SJSA1 (cell line): ENCODE results near the gene PIK3IP1. TPM values are rescaled to one million over a fixed set of nuclear protein-coding genes. Genes with fewer than 3 reads are reported as not detected.
"Not testable (repeated sequence)": the region's sequence is repeated elsewhere in the genome, so short reads cannot be mapped to it uniquely, and the experiment has no call there.

Source experiments
- DNase-seq, 2 experiments: peaks; one replicate each; pipeline ENCODE4 v3.0.0-alpha.2; 2015 to 2020; ENCODE audit warnings: low spot score in 2 of 2, low read depth in 1 of 2
- H3K27ac ChIP-seq: fragments of 250-450 bp; sonication (Bioruptor Pico); 2 replicates; pipeline ENCODE4 v1.5.1; 2020; ENCODE audit warnings: mild to moderate bottlenecking, moderate library complexity
- H3K27me3 ChIP-seq: fragments of 250-450 bp; sonication (Bioruptor Pico); replicated peaks from 2 replicates; pipeline ENCODE4 v1.5.1; 2020; ENCODE audit warnings: mild to moderate bottlenecking, moderate library complexity
- H3K36me3 ChIP-seq: fragments of 250-450 bp; sonication (Bioruptor Pico); 2 replicates; pipeline ENCODE4 v1.5.1; 2020; ENCODE audit warnings: mild to moderate bottlenecking
- H3K4me1 ChIP-seq: fragments of 250-450 bp; sonication (Bioruptor Pico); replicated peaks from 2 replicates; pipeline ENCODE4 v1.6.1; 2021; ENCODE audit warnings: mild to moderate bottlenecking
- H3K4me3 ChIP-seq: fragments of 250-450 bp; sonication (Bioruptor Pico); 2 replicates; pipeline ENCODE4 v1.5.1; 2020; ENCODE audit warnings: mild to moderate bottlenecking
- H3K9me3 ChIP-seq: fragments of 250-450 bp; sonication (Bioruptor Pico); replicated peaks from 2 replicates; pipeline ENCODE4 v1.5.1; 2020; ENCODE audit warnings: mild to moderate bottlenecking
- total RNA-seq: library from RNA; depleted of rRNA; stranded (reverse); fragments of >200 nt; shearing (Covaris generic); gene quantifications from 2 replicates; pipeline ENCODE4 v1.2.3, GENCODE V29; 2014

Gene PIK3IP1
- total RNA-seq, 1 experiment from 2014 or later = 1.3 TPM

DNA sequence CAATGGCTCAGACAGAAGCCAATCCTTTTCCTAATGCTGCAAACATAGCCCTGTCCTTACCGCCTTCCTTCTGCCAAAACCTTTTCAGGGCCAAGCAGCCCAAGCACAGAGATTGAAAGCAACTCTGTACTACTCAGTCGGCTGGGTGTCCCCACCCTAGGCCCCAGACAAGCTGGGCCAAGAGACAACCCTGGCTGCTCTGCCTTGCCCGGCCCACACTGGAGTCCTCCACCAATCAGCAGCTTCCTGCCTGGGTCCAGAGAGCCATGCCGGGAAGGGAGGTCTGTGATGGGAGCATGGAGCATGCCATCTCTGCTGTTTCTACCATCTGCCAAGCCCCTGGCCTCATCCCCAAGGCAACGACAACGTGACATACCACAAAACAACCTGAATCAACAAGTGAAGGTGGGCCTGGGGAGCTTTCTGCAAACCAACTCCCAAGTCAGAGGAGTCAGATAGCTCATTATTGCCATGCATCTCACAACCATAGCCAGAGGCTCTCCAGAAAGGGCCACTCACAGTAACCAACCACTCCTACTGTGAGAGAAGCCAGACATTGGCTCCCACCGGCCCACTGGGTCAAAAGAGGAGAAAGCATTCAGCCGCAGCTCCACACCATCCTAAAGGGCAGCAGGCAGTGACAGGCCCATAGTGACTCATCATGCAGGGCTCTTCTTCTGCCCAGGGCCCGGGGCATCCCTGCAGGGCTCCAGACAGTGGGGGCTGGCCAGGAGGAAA, 35.7 kb upstream of the PIK3IP1 start:
- H3K9me3 ChIP-seq = no peaks in the 10 kb centered on the region
- no peak overlapping the region for H3K27ac ChIP-seq
- H3K27me3 ChIP-seq = no peaks in the 10 kb centered on the region
- no peaks in the 10 kb centered on the region for H3K4me1 ChIP-seq
- H3K4me3 ChIP-seq = no peak overlapping the region
- no peak for DNase-seq
- H3K36me3 ChIP-seq = peaks cover 61% of the 10 kb centered on the region

DNA sequence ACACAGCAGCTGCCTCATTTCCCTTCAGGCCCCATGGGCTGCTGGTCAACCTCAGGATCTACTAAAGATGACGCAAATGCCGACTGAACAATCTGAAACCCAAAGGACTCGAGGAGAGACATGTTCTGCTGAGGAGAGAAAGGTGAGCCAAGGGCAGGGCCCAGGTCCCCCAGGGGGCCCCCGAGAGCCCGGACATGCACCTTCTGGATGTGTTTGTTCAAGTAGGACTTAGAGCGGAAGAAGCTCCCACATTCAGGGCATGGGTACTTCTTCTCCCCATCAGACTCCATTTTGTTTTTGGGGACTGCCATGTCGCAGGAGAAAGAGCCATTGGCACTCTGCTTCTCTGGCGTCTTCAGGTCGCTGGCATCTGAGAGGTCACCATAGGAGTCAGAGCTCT, 34.6 kb upstream of the PIK3IP1 start:
- peaks cover 51% of the 10 kb centered on the region for H3K36me3 ChIP-seq
- H3K9me3 ChIP-seq = no peaks in the 10 kb centered on the region
- no peak overlapping the region for H3K4me3 ChIP-seq
- DNase-seq = no peak
- H3K27ac ChIP-seq = no peak overlapping the region
- H3K27me3 ChIP-seq = no peaks in the 10 kb centered on the region
- H3K4me1 ChIP-seq = no peaks in the 10 kb centered on the region

DNA sequence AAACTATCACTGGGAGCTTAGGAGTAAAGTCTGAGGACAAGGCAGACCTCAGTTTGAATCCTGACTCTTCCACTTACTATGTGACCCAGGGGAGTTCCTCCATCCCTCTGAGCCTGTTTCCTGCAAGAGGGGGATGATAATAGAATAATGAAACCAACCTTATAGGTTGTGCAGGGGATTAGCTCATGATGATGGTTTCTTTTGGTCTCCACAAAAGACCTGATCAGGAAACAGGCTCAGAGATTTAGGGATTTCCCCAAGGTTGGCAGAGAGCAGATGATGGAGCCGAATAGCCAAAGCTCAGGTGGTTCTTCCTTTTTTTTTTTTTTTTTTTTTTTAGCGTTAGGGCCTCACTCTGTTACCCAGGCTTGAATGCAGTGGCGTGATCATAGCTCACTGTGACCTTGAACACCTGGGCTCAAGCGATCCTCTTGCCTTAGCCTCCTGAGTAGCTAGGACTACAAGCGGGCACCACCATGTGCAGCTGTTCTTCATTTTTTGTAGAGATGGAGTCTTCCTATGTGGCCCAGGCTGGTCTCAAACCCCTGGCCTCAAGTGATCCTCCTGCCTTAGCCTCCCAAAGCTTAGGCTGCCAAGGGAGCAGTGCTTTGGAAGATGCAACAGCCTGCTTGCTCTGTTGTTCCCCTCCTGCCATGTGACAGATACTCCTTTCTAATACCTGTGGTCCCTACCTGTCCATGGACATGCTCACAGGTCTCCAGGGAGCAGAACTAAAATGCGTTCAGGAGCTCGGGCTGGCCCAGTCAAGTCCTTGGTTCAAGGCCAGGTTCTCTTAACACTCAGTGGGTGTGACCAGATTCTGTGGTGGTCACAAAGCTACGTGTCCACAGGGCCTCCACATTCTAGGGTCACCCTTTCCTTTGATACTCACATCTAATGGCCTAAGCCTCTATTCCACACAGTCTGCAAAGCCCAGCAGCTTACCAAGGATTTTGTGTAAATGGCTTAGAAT, 31.6 kb upstream of the PIK3IP1 start:
- H3K4me1 ChIP-seq = no peaks in the 10 kb centered on the region
- no peak overlapping the region for H3K27ac ChIP-seq
- DNase-seq = no peak
- H3K4me3 ChIP-seq = no peak overlapping the region
- H3K9me3 ChIP-seq = no peaks in the 10 kb centered on the region
- peaks cover 30% of the 10 kb centered on the region for H3K36me3 ChIP-seq
- no peaks in the 10 kb centered on the region for H3K27me3 ChIP-seq

DNA sequence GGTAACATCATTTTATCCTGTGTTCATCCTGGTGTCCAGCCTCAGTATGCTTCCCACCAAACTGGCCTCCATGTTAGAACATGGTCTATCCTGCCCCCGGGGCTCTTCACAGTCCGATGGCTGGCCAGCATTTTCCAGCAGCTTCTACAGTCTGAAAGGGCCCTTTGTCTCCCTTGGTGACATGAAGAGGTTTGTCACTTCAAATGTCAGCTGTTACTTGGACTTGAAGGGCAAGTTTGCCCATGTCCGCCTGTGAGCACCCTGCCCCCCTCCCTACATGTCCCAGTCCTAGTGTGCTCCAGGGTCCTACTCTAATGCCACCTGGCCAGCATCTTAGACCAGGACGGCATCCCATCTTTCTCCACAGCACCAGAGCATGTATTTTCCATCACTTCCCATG, 29.1 kb upstream of the PIK3IP1 start:
- Histone ChIP-seq H3K36me3 (peaks cover 16% of the 10 kb centered on the region), H3K4me1 (no peaks in the 10 kb centered on the region), H3K9me3 (no peaks in the 10 kb centered on the region), H3K27me3 (no peaks in the 10 kb centered on the region), H3K4me3 (no peak overlapping the region), H3K27ac (no peak overlapping the region)
- no peak for DNase-seq

DNA sequence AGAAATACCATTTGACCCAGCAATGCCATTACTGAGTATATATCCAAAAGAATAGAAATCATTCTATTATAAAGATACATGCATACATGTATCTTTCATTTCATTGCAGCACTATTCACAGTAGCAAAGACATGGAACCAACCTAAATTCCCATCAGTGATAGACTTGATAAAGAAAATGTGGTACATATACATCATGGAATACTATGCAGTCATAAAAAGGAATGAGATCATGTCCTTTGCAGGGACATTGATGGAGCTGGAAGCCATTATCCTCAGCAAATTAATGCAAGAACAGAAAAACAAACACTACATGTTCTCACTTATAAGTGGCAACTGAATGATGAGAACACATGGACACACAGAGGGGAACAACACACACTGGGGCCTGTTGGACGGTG, 21.9 kb upstream of the PIK3IP1 start:
- H3K4me3 ChIP-seq, H3K4me1 ChIP-seq, DNase-seq, H3K9me3 ChIP-seq, H3K27me3 ChIP-seq, H3K36me3 ChIP-seq, H3K27ac ChIP-seq: not testable (repeated sequence)

DNA sequence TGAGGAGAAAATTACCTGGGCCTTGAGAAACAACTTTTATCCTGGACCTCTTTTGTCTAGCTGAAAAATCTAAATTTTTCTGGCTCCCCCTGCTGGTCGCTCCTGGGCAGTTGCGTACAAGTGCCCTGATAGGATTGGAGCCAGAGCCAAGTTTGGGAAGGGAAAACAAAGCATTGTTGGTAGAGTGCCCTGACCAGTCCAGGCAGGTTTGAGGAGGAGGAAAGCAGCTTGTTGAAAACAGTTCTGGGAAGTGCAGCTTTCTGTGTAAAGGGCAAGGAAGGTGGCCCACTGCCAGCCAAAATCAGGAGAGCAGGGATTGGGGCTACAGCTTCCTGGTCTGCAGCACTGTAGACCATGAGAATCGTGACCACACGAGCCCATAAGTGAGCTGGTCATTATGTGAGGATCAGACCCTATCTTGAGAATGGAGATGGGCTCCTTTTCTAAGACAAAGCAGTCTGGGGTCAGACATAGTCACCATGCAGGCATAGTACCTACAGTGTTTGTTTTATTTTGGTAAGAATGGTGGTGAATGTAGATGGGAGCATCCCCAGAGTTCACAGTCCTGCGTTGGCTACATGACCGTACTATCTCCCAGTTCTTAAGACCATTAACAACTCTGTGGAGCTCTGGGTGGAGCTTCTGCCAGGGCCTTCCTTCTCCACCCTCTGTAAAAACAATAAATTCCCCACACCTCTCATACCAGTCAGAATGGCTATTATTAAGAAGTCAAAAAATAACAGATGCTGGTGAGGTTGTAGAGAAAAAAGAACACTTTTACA, 21.3 kb upstream of the PIK3IP1 start:
- DNase-seq = peak; percentile 42 to 56

DNA sequence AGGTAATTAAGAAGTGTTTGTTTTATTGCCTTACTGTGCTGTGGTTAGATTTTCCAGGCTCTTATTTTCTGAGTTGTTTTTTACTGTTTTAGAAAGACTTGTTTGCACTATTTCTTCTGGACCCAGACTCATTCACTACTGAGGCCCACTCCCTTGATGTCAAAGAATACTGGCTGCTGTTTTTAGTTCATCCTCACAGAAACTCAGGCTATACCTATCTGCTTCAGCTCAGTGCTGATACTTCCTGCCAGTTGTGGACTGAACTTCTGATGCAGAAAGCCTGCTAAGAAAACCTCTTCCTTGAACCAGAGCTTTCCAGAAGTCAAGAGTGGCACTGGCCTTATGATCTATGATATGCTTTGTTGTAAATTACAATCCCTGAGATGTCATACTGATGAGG, 15.9 kb upstream of the PIK3IP1 start:
- Histone ChIP-seq H3K27ac (no peak overlapping the region), H3K4me1 (no peaks in the 10 kb centered on the region), H3K4me3 (no peak overlapping the region), H3K9me3 (no peaks in the 10 kb centered on the region), H3K36me3 (no peaks in the 10 kb centered on the region), H3K27me3 (no peaks in the 10 kb centered on the region)
- no peak for DNase-seq

More for the DNA sequence above, 21.3 kb upstream of the PIK3IP1 start:
- Histone ChIP-seq H3K27ac (no peak overlapping the region), H3K9me3 (peaks cover 3% of the 10 kb centered on the region; the same call in 1 of the 2 replicates), H3K4me3 (no peak overlapping the region), H3K4me1 (no peaks in the 10 kb centered on the region; the same call in 1 of the 2 replicates), H3K36me3 (no peaks in the 10 kb centered on the region), H3K27me3 (no peaks in the 10 kb centered on the region)

DNA sequence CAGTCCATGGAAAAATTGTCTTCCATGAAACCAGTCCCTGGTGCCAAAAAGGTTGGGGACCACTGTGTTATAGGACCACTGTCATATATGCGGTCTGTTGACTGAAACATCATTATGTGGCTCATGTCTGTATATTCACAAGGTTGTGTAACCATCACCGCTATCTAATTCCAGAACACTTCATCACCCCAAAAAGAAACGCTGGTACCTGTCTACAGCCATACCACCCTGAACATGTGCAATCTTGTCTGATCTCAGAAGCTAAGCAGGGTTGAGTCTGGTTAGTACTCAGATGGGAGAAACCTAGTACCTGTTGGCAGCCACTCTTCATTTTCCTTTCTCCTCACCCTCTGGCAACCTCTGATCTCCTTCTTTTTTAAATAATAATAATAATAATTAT, 12.9 kb upstream of the PIK3IP1 start:
- Histone ChIP-seq H3K4me1 (no peaks in the 10 kb centered on the region), H3K27me3 (peaks cover 9% of the 10 kb centered on the region), H3K9me3 (no peaks in the 10 kb centered on the region), H3K4me3 (no peak overlapping the region), H3K36me3 (no peaks in the 10 kb centered on the region), H3K27ac (no peak overlapping the region)
- DNase-seq = no peak

DNA sequence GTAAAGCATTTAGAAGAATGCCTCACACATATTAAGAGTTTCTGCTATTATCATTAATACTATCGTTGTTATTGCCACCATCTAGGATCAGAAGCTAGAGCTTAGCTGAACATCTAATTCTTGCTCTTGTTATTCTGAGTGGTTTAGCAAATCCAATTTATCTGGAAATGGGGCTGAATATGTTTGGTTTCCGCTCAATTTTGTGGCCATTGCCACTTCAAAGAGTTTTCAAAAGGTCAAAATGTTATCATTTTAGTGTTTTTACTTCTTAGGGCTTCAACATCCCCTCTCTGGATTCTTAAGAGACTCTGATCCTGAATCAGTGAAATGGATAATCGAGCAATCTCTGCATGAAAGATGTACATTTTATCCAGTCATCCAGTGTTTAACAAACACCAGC, 10.2 kb upstream of the PIK3IP1 start:
- no peak for DNase-seq
- H3K4me1 ChIP-seq = no peaks in the 10 kb centered on the region
- H3K27ac ChIP-seq = no peak overlapping the region
- no peaks in the 10 kb centered on the region for H3K9me3 ChIP-seq
- no peak overlapping the region for H3K4me3 ChIP-seq
- H3K36me3 ChIP-seq = no peaks in the 10 kb centered on the region
- peaks cover 9% of the 10 kb centered on the region for H3K27me3 ChIP-seq

DNA sequence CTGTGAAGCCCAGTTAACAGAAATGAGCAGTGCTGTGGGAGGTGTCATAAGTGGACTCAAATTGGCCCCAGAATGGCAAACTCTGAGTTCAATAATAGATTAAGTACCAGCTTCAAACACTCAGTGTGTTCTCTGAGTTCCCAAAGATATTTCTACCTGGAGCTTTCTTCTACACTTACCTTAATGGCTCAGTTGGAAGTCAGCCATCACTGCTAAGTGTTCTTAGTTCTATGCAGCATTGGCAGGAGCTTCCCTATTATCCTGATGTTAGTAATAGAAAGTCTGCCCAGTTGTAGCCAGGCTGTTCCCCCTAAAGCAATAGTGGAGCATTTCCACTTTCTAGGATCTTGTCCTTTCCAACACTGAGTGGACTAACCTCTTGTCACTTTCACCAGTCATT, 9.7 kb upstream of the PIK3IP1 start:
- Histone ChIP-seq H3K4me3 (no peak overlapping the region), H3K4me1 (no peaks in the 10 kb centered on the region), H3K27ac (no peak overlapping the region), H3K36me3 (no peaks in the 10 kb centered on the region), H3K9me3 (no peaks in the 10 kb centered on the region), H3K27me3 (peaks cover 9% of the 10 kb centered on the region)
- no peak for DNase-seq

DNA sequence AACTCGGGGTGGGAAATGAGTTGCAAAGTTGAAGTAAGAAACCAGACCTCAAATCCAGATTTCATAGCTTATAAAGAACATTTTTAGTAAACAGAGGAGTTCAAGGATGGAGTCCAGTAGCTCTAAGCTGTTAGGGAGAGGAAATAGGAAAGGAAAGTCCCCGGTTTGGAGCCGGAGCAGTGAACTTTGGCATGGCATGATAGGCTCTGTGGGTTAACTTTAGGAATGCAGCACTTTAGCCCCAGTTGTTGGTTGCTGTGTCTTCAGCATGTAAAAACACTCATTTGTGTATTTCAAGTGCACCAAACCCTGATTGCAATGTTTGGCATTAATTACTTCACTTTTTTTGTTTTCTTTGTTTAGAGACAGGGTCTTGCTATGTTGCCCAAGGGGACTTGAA, 8.6 kb upstream of the PIK3IP1 start:
- peaks cover 9% of the 10 kb centered on the region for H3K27me3 ChIP-seq
- H3K4me3 ChIP-seq = no peak overlapping the region
- no peaks in the 10 kb centered on the region for H3K36me3 ChIP-seq
- H3K4me1 ChIP-seq = no peaks in the 10 kb centered on the region
- no peaks in the 10 kb centered on the region for H3K9me3 ChIP-seq
- DNase-seq = no peak
- H3K27ac ChIP-seq = no peak overlapping the region

DNA sequence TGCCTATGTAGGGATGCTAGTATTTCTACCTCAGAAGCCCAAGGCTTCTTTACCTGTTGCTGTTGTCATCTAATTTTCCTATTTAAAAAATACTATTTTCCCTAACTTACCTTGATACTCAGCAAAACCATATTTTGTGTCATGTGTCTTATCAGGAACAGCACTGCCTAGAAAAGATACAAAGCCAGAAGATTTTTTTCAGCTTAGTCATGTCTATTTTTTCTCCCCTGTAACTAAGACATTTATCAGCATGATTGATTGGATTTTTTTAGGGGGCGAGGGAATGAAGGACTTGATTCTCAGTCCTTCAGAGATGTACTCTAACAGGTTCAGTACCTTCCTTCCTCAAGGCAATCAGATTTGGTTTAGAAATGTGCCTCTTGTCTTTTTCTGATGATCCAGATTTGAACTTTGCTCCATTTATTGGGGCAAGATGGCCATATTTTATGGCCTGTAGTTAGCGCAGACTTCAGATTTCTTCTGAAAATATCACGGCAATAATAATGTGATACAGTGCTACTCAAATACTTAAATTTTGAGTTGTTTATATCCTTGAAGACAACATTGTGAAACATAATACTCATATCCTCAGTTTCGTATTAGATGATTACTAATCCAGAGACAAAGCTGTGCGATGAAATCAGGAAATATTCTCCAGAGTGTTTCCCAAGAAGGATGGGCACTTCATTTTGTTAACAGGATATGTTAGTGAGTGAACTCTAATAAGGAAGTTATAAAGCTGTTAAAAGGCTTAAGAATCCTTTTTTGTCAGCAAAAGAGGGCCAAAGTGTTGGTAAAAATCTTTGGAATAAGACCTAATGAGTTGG, 3.8 kb upstream of the PIK3IP1 start:
- no peaks in the 10 kb centered on the region for H3K9me3 ChIP-seq
- no peak overlapping the region for H3K27ac ChIP-seq
- DNase-seq = no peak
- no peaks in the 10 kb centered on the region for H3K36me3 ChIP-seq
- no peak overlapping the region for H3K4me3 ChIP-seq
- peaks cover 13% of the 10 kb centered on the region for H3K4me1 ChIP-seq
- H3K27me3 ChIP-seq = no peaks in the 10 kb centered on the region; the same call in 1 of the 2 replicates

DNA sequence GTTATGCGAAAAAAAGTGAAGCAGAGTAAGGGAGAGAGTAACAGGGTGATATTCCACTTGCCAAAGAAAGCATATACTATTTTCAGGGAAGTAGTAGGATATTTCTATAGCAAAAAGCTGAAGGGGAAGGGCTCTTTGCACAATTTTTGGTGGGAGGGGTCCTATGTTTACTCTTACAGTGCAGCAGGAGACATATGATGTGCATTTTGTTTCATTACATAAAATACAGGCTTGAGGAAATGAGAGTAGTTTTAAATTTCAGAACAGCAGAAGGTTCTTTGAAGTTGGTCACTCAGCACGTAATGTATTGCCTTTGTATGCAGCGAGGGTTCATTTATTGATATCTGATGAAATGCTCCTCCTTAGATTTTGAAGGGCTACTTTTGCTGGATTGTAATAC, 3.1 kb upstream of the PIK3IP1 start:
- no peak for DNase-seq
- H3K9me3 ChIP-seq = no peaks in the 10 kb centered on the region
- no peaks in the 10 kb centered on the region for H3K27me3 ChIP-seq
- H3K4me1 ChIP-seq = peaks cover 16% of the 10 kb centered on the region
- H3K4me3 ChIP-seq = no peak overlapping the region
- H3K36me3 ChIP-seq = no peaks in the 10 kb centered on the region
- no peak overlapping the region for H3K27ac ChIP-seq
